Upper lobe of left lung (tissue), 6 donors: ENCODE data around the gene MVB12B. TPM values are rescaled to one million over a fixed set of nuclear protein-coding genes. Genes with fewer than 3 reads are reported as not detected.
A peak's percentile ranks its signal among the peaks of the same experiment; 100 is the strongest.

Experiments used
- ATAC-seq, 2 donors: fragments of 200-7000 bp; cut with Tn5 transposase; one replicate each; pipeline ENCODE4 v1.9.1; 2022; ENCODE audit warnings: mild to moderate bottlenecking in 2 of 2, moderate library complexity in 2 of 2; ENCODE audit not compliant: low FRiP score in 2 of 2
- DNase-seq, 2 donors: peaks; one replicate each; pipeline ENCODE4 v3.0.0-alpha.2; 2019 to 2020
- H3K27ac ChIP-seq, 4 donors: fragments of 200-600 bp; sonication (generic); one replicate each; pipeline ENCODE4 v1.5.1; 2016 to 2019
- H3K27me3 ChIP-seq, 4 donors: fragments of 200-600 bp; sonication (generic); one replicate each; pipeline ENCODE4 v1.5.1; 2017 to 2019
- H3K36me3 ChIP-seq, 4 donors: fragments of 200-600 bp; sonication (generic); one replicate each; pipeline ENCODE4 v1.5.1; 2016 to 2019
- H3K4me1 ChIP-seq, 4 donors: fragments of 200-600 bp; sonication (generic); one replicate each; pipeline ENCODE4 v1.5.1; 2018 to 2019
- H3K4me3 ChIP-seq, 4 donors: fragments of 200-600 bp; sonication (generic); one replicate each; pipeline ENCODE4 v1.5.1; 2017 to 2019; ENCODE audit warnings: mild to moderate bottlenecking in 2 of 4, moderate library complexity in 1 of 4
- H3K9me3 ChIP-seq, 4 donors: fragments of 200-600 bp; sonication (generic); one replicate each; pipeline ENCODE4 v1.5.1; 2018 to 2019
- EP300 ChIP-seq, 4 donors: sonication (generic); formaldehyde crosslinking; IDR thresholded peaks; one replicate each; pipeline ENCODE4 v1.5.1; 2017; ENCODE audit warnings: antibody characterized with exemption in 4 of 4, control low read depth in 2 of 4
- POLR2A ChIP-seq, 4 donors: fragments of 450-650 bp; IDR thresholded peaks; one replicate each; pipeline ENCODE4 v1.5.1; 2016 to 2017; ENCODE audit warnings: antibody characterized with exemption in 4 of 4, mild to moderate bottlenecking in 2 of 4
- POLR2AphosphoS5 ChIP-seq, 2 donors: sonication (generic); formaldehyde crosslinking; IDR thresholded peaks; one replicate each; pipeline ENCODE4 v1.5.1; 2017; ENCODE audit warnings: antibody characterized with exemption in 2 of 2
- WGBS, 2 donors: methylation state at CpG; one replicate each; pipeline ENCODE4 v1.1.5; 2017 to 2018; 5-methylcytosine and 5-hydroxymethylcytosine counted together
- total RNA-seq, 6 donors: library from RNA; depleted of rRNA in 4 of 6; stranded (reverse); fragments of >200 nt in 4 of 6; gene quantifications; one replicate each; pipeline versions ENCODE4 v1.1.0 to v1.2.1, GENCODE V29; 2016 to 2021
- TF ChIP-seq, protein P1 (sequence below), 6 experiments: fragments of 450-650 bp in 4 of 6; fragments of 200-600 bp in 2 of 6; sonication (generic) in 2 of 6; IDR thresholded peaks; one replicate each; pipeline ENCODE4 v1.5.1; 2016 to 2019; ENCODE audit warnings: antibody characterized with exemption in 6 of 6
- donor health status: DM: no; HTN: no; CAD: no; lungs with moderate emphysema.
- donor health status: DM: no; HTN: yes; CAD: no; lungs with severe emphysema.

MVB12B gene
- total RNA-seq, 6 donors from 2014 or later, result 36.7 to 60.7 (median 41.0) TPM

- H3K4me1 ChIP-seq, result peaks cover 57 to 95% (median 63%) of the 10 kb centered on the region in 4 donors
- H3K27me3 ChIP-seq, result no peaks in the 10 kb centered on the region
- no peak for TF ChIP-seq EP300 (IDR thresholded peaks at IDR 0.05)
- TF ChIP-seq POLR2AphosphoS5 (IDR thresholded peaks at IDR 0.05), result peak in 1 of 2 donors; percentile 37
- TF ChIP-seq POLR2A (IDR thresholded peaks at IDR 0.05), result peak in 1 of 4 donors; percentile 47
- H3K9me3 ChIP-seq, result no peaks in the 10 kb centered on the region
- DNase-seq, result peak in 1 of 2 donors; percentile 52
- peak; percentile 5 to 78 for ATAC-seq
- H3K36me3 ChIP-seq, result no peaks in the 10 kb centered on the region
- peak overlapping the region; percentile 72 to 84 (median 77) for H3K27ac ChIP-seq
- peak overlapping the region in 3 of 4 donors; percentile 25 to 40 (median 39) for H3K4me3 ChIP-seq
- WGBS, 2 donors, result 19 to 39% methylated on average over 6 to 8 of the region's 8 CpGs
Measured at GRCh38 chr9:126334721-126335621, 8.3 kb downstream of the MVB12B start.

GRCh38 chr9:126335837-126336735, 9.5 kb downstream of the MVB12B start:
- 57 to 68% methylated on average over 15 to 19 of the region's 19 CpGs for WGBS, 2 donors
- Histone ChIP-seq H3K36me3 (peaks cover 3 to 7% (median 7%) of the 10 kb centered on the region in 4 donors), H3K27ac (peak overlapping the region; percentile 72 to 84 (median 77)), H3K9me3 (no peaks in the 10 kb centered on the region), H3K27me3 (no peaks in the 10 kb centered on the region), H3K4me3 (peak overlapping the region in 3 of 4 donors; percentile 25 to 40 (median 39)), H3K4me1 (peaks cover 57 to 88% (median 62%) of the 10 kb centered on the region in 4 donors)
- DNase-seq, result peak; percentile 40 to 72
- no peak for TF ChIP-seq EP300 (IDR thresholded peaks at IDR 0.05)
- TF ChIP-seq POLR2AphosphoS5 (IDR thresholded peaks at IDR 0.05), result no peak
- TF ChIP-seq POLR2A (IDR thresholded peaks at IDR 0.05), result no peak
- TF ChIP-seq, protein P1, sequence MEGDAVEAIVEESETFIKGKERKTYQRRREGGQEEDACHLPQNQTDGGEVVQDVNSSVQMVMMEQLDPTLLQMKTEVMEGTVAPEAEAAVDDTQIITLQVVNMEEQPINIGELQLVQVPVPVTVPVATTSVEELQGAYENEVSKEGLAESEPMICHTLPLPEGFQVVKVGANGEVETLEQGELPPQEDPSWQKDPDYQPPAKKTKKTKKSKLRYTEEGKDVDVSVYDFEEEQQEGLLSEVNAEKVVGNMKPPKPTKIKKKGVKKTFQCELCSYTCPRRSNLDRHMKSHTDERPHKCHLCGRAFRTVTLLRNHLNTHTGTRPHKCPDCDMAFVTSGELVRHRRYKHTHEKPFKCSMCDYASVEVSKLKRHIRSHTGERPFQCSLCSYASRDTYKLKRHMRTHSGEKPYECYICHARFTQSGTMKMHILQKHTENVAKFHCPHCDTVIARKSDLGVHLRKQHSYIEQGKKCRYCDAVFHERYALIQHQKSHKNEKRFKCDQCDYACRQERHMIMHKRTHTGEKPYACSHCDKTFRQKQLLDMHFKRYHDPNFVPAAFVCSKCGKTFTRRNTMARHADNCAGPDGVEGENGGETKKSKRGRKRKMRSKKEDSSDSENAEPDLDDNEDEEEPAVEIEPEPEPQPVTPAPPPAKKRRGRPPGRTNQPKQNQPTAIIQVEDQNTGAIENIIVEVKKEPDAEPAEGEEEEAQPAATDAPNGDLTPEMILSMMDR (IDR thresholded peaks at IDR 0.05), result no peak
- no peak for ATAC-seq

- Histone ChIP-seq H3K36me3 (peaks cover 3 to 15% (median 13%) of the 10 kb centered on the region in 4 donors), H3K4me1 (peaks cover 56 to 82% (median 62%) of the 10 kb centered on the region in 4 donors), H3K27me3 (no peaks in the 10 kb centered on the region), H3K27ac (peak overlapping the region; percentile 3 to 84 (median 74)), H3K4me3 (peak overlapping the region in 3 of 4 donors; percentile 25 to 40 (median 39)), H3K9me3 (no peaks in the 10 kb centered on the region)
- DNase-seq (no peak), ATAC-seq (peak in 1 of 2 donors; percentile 5)
- TF ChIP-seq EP300 (IDR thresholded peaks at IDR 0.05) (no peak), POLR2AphosphoS5 (IDR thresholded peaks at IDR 0.05) (no peak), POLR2A (IDR thresholded peaks at IDR 0.05) (no peak)
- TF ChIP-seq, protein P1 (IDR thresholded peaks at IDR 0.05), result no peak
- 73 to 74% methylated on average over 9 to 10 of the region's 10 CpGs for WGBS, 2 donors
Measured at GRCh38 chr9:126336736-126337325, 10.2 kb downstream of the MVB12B start.

- Histone ChIP-seq H3K27ac (peak overlapping the region; percentile 3 to 84 (median 44)), H3K4me1 (peaks cover 49 to 72% (median 58%) of the 10 kb centered on the region in 4 donors), H3K9me3 (no peaks in the 10 kb centered on the region), H3K4me3 (peak overlapping the region in 2 of 4 donors; percentile 4 to 40), H3K36me3 (peaks cover 3 to 25% (median 18%) of the 10 kb centered on the region in 4 donors), H3K27me3 (no peaks in the 10 kb centered on the region)
- 68 to 82% methylated on average over 14 to 32 of the region's 32 CpGs for WGBS, 2 donors
- DNase-seq (peak in 1 of 2 donors; percentile 80), ATAC-seq (no peak)
- TF ChIP-seq EP300 (IDR thresholded peaks at IDR 0.05) (no peak), POLR2A (IDR thresholded peaks at IDR 0.05) (no peak), POLR2AphosphoS5 (IDR thresholded peaks at IDR 0.05) (no peak)
- TF ChIP-seq, protein P1 (IDR thresholded peaks at IDR 0.05), result no peak
Measured at GRCh38 chr9:126337729-126338372, 11.2 kb downstream of the MVB12B start.
